GM19023 (cell line): Measurements from ENCODE around the gene PPP1R15B.

Experiments
- ATAC-seq: cut with Tn5 transposase; IDR thresholded peaks from one replicate; pipeline ENCODE4 v1.9.1; 2021; ENCODE audit warnings: mild to moderate bottlenecking, moderate library complexity; ENCODE audit not compliant: unreplicated experiment

Gene PPP1R15B

GRCh38 chr1:204402391-204402790 is 9.2 kb downstream of the PPP1R15B start:
- no peak for ATAC-seq

- ATAC-seq: no peak
Observed at GRCh38 chr1:204401730-204402129, 9.9 kb downstream of the PPP1R15B start.

GRCh38 chr1:204400882-204401510 is 10.6 kb downstream of the PPP1R15B start:
- ATAC-seq: no peak

- peak; percentile 67 for ATAC-seq
Observed at GRCh38 chr1:204398197-204399125, 13.2 kb downstream of the PPP1R15B start.

GRCh38 chr1:204396015-204396583 is 15.5 kb downstream of the PPP1R15B start:
- ATAC-seq: no peak

- no peak for ATAC-seq
Observed at GRCh38 chr1:204391629-204392028, 20.0 kb downstream of the PPP1R15B start.

- ATAC-seq: no peak
Observed at GRCh38 chr1:204390751-204391466, 20.7 kb downstream of the PPP1R15B start.

- ATAC-seq: no peak
Observed at GRCh38 chr1:204385727-204386126, 25.9 kb downstream of the PPP1R15B start.

GRCh38 chr1:204384636-204385352 is 26.8 kb downstream of the PPP1R15B start:
- no peak for ATAC-seq

- ATAC-seq: no peak
Observed at GRCh38 chr1:204383163-204383904, 28.3 kb downstream of the PPP1R15B start.

- no peak for ATAC-seq
Observed at GRCh38 chr1:204382714-204383083, 28.9 kb downstream of the PPP1R15B start.

GRCh38 chr1:204380293-204380831 is 31.3 kb downstream of the PPP1R15B start:
- ATAC-seq: no peak

- peak; percentile 70 for ATAC-seq
Observed at GRCh38 chr1:204377800-204378668, 33.6 kb downstream of the PPP1R15B start.

GRCh38 chr1:204376919-204377799 is 34.5 kb downstream of the PPP1R15B start:
- ATAC-seq: no peak

- ATAC-seq: no peak
Observed at GRCh38 chr1:204376465-204376864, 35.2 kb downstream of the PPP1R15B start.

GRCh38 chr1:204373911-204374310 is 37.7 kb downstream of the PPP1R15B start:
- ATAC-seq: no peak

- no peak for ATAC-seq
Observed at GRCh38 chr1:204370176-204370575, 41.4 kb downstream of the PPP1R15B start.
